ENCODE data around the gene SYCP2.

The SYCP2 gene

GRCh38 chr20:59835057-59835447 lies 98.4 kb downstream of the SYCP2 start:
- DNase-seq (ENCODE audit: low read depth) = no peak

- no peak for DNase-seq (ENCODE audit: low read depth)
Observed at GRCh38 chr20:59832406-59833363, 100.8 kb downstream of the SYCP2 start.

- no peak for DNase-seq (ENCODE audit: low read depth)
Observed at GRCh38 chr20:59831916-59832270, 101.5 kb downstream of the SYCP2 start.

GRCh38 chr20:59831024-59831915 lies 102.2 kb downstream of the SYCP2 start:
- DNase-seq (ENCODE audit: low read depth) = no peak

- no peak for DNase-seq (ENCODE audit: low read depth)
Observed at GRCh38 chr20:59830665-59831023, 102.8 kb downstream of the SYCP2 start.

- no peak for DNase-seq (ENCODE audit: low read depth)
Observed at GRCh38 chr20:59829786-59830664, 103.4 kb downstream of the SYCP2 start.

GRCh38 chr20:59829054-59829785 lies 104.2 kb downstream of the SYCP2 start:
- no peak for DNase-seq (ENCODE audit: low read depth)

GRCh38 chr20:59828125-59829053 lies 105.0 kb downstream of the SYCP2 start:
- DNase-seq (ENCODE audit: low read depth) = no peak

- DNase-seq (ENCODE audit: low read depth) = no peak
Observed at GRCh38 chr20:59827138-59828056, 106.0 kb downstream of the SYCP2 start.

GRCh38 chr20:59825944-59826759 lies 107.3 kb downstream of the SYCP2 start:
- no peak for DNase-seq (ENCODE audit: low read depth)

- DNase-seq (ENCODE audit: low read depth) = no peak
Observed at GRCh38 chr20:59825563-59825920, 107.9 kb downstream of the SYCP2 start.

GRCh38 chr20:59824711-59825562 lies 108.5 kb downstream of the SYCP2 start:
- no peak for DNase-seq (ENCODE audit: low read depth)

- no peak for DNase-seq (ENCODE audit: low read depth)
Observed at GRCh38 chr20:59823491-59824259, 109.8 kb downstream of the SYCP2 start.

- no peak for DNase-seq (ENCODE audit: low read depth)
Observed at GRCh38 chr20:59823030-59823423, 110.4 kb downstream of the SYCP2 start.

- no peak for DNase-seq (ENCODE audit: low read depth)
Observed at GRCh38 chr20:59822291-59823029, 111.0 kb downstream of the SYCP2 start.

GRCh38 chr20:59821788-59822187 lies 111.6 kb downstream of the SYCP2 start:
- DNase-seq (ENCODE audit: low read depth) = no peak

Data from activated gamma-delta T cell treated with anti-CD3 and anti-CD28 coated beads, Interleukin-2, amount 50 U/mL, for 16 hours (primary cell).